ENCODE results near the gene STAT4. TPM values are rescaled to one million over a fixed set of nuclear protein-coding genes. Genes with fewer than 3 reads are reported as not detected.

Gene STAT4
- polyA plus RNA-seq, 2 donors: 0.67 to 0.75 TPM

GRCh38 chr2:191010887-191011885 lies 139.6 kb downstream of the STAT4 start:
- Histone ChIP-seq H3K9me3 (ENCODE audit: control insufficient read depth in 2 of 2, insufficient read depth in 1 of 2, low read depth in 1 of 2, low read length in 1 of 2) (no peaks in the 10 kb centered on the region), H3K36me3 (ENCODE audit: control insufficient read depth in 2 of 2, insufficient read depth in 2 of 2, low read length in 1 of 2) (peaks cover 0 to 8% of the 10 kb centered on the region in 2 donors), H3K27me3 (ENCODE audit: control insufficient read depth in 1 of 2, insufficient read depth in 2 of 2, low read length in 2 of 2) (no peaks in the 10 kb centered on the region), H3K4me1 (ENCODE audit: control insufficient read depth in 2 of 2, insufficient read depth in 2 of 2, low read length in 1 of 2) (peaks cover 0 to 10% of the 10 kb centered on the region in 2 donors), H3K4me3 (ENCODE audit: low read depth in 1 of 2, low read length in 2 of 2) (no peak overlapping the region), H3K27ac (ENCODE audit: low read depth in 2 of 2, low read length in 1 of 2) (peak overlapping the region in 1 of 2 donors; percentile 15)
- WGBS, 2 donors: 75 to 80% methylated on average over 14 of the region's 14 CpGs

- H3K4me1 ChIP-seq (ENCODE audit: control insufficient read depth in 2 of 2, insufficient read depth in 2 of 2, low read length in 1 of 2): peaks cover 0 to 10% of the 10 kb centered on the region in 2 donors
- no peak overlapping the region for H3K4me3 ChIP-seq (ENCODE audit: low read depth in 1 of 2, low read length in 2 of 2)
- 91 to 92% methylated on average over 4 of the region's 4 CpGs for WGBS, 2 donors
- H3K9me3 ChIP-seq (ENCODE audit: control insufficient read depth in 2 of 2, insufficient read depth in 1 of 2, low read depth in 1 of 2, low read length in 1 of 2): no peaks in the 10 kb centered on the region
- peaks cover 4 to 11% of the 10 kb centered on the region in 2 donors for H3K36me3 ChIP-seq (ENCODE audit: control insufficient read depth in 2 of 2, insufficient read depth in 2 of 2, low read length in 1 of 2)
- H3K27ac ChIP-seq (ENCODE audit: low read depth in 2 of 2, low read length in 1 of 2): no peak overlapping the region
- no peaks in the 10 kb centered on the region for H3K27me3 ChIP-seq (ENCODE audit: control insufficient read depth in 1 of 2, insufficient read depth in 2 of 2, low read length in 2 of 2)
These were observed 141.0 kb downstream of the STAT4 start for GRCh38 chr2:191009541-191010374.

- Histone ChIP-seq H3K9me3 (ENCODE audit: control insufficient read depth in 2 of 2, insufficient read depth in 1 of 2, low read depth in 1 of 2, low read length in 1 of 2) (peaks cover 0 to 3% of the 10 kb centered on the region in 2 donors), H3K4me1 (ENCODE audit: control insufficient read depth in 2 of 2, insufficient read depth in 2 of 2, low read length in 1 of 2) (peaks cover 0 to 8% of the 10 kb centered on the region in 2 donors), H3K27ac (ENCODE audit: low read depth in 2 of 2, low read length in 1 of 2) (no peak overlapping the region), H3K4me3 (ENCODE audit: low read depth in 1 of 2, low read length in 2 of 2) (no peak overlapping the region), H3K27me3 (ENCODE audit: control insufficient read depth in 1 of 2, insufficient read depth in 2 of 2, low read length in 2 of 2) (no peaks in the 10 kb centered on the region), H3K36me3 (ENCODE audit: control insufficient read depth in 2 of 2, insufficient read depth in 2 of 2, low read length in 1 of 2) (peaks cover 5 to 22% of the 10 kb centered on the region in 2 donors)
These were observed 142.5 kb downstream of the STAT4 start for GRCh38 chr2:191008286-191008685.

GRCh38 chr2:191006997-191007783 lies 143.6 kb downstream of the STAT4 start:
- peaks cover 0 to 5% of the 10 kb centered on the region in 2 donors for H3K4me1 ChIP-seq (ENCODE audit: control insufficient read depth in 2 of 2, insufficient read depth in 2 of 2, low read length in 1 of 2)
- WGBS, 2 donors: 87% methylated on average over 4 of the region's 4 CpGs
- no peaks in the 10 kb centered on the region for H3K27me3 ChIP-seq (ENCODE audit: control insufficient read depth in 1 of 2, insufficient read depth in 2 of 2, low read length in 2 of 2)
- H3K36me3 ChIP-seq (ENCODE audit: control insufficient read depth in 2 of 2, insufficient read depth in 2 of 2, low read length in 1 of 2): peaks cover 8 to 24% of the 10 kb centered on the region in 2 donors
- peaks cover 0 to 3% of the 10 kb centered on the region in 2 donors for H3K9me3 ChIP-seq (ENCODE audit: control insufficient read depth in 2 of 2, insufficient read depth in 1 of 2, low read depth in 1 of 2, low read length in 1 of 2)
- H3K4me3 ChIP-seq (ENCODE audit: low read depth in 1 of 2, low read length in 2 of 2): no peak overlapping the region
- no peak overlapping the region for H3K27ac ChIP-seq (ENCODE audit: low read depth in 2 of 2, low read length in 1 of 2)

- WGBS, 2 donors: 96% methylated on average over 3 of the region's 3 CpGs
- H3K9me3 ChIP-seq (ENCODE audit: control insufficient read depth in 2 of 2, insufficient read depth in 1 of 2, low read depth in 1 of 2, low read length in 1 of 2): peaks cover 0 to 3% of the 10 kb centered on the region in 2 donors
- H3K27me3 ChIP-seq (ENCODE audit: control insufficient read depth in 1 of 2, insufficient read depth in 2 of 2, low read length in 2 of 2): no peaks in the 10 kb centered on the region
- H3K4me3 ChIP-seq (ENCODE audit: low read depth in 1 of 2, low read length in 2 of 2): no peak overlapping the region
- peaks cover 8 to 24% of the 10 kb centered on the region in 2 donors for H3K36me3 ChIP-seq (ENCODE audit: control insufficient read depth in 2 of 2, insufficient read depth in 2 of 2, low read length in 1 of 2)
- no peak overlapping the region for H3K27ac ChIP-seq (ENCODE audit: low read depth in 2 of 2, low read length in 1 of 2)
- H3K4me1 ChIP-seq (ENCODE audit: control insufficient read depth in 2 of 2, insufficient read depth in 2 of 2, low read length in 1 of 2): peaks cover 0 to 5% of the 10 kb centered on the region in 2 donors
These were observed 144.5 kb downstream of the STAT4 start for GRCh38 chr2:191006297-191006696.

GRCh38 chr2:191003405-191004309 lies 147.1 kb downstream of the STAT4 start:
- Histone ChIP-seq H3K4me1 (ENCODE audit: control insufficient read depth in 2 of 2, insufficient read depth in 2 of 2, low read length in 1 of 2) (no peaks in the 10 kb centered on the region), H3K27me3 (ENCODE audit: control insufficient read depth in 1 of 2, insufficient read depth in 2 of 2, low read length in 2 of 2) (no peaks in the 10 kb centered on the region), H3K4me3 (ENCODE audit: low read depth in 1 of 2, low read length in 2 of 2) (no peak overlapping the region), H3K36me3 (ENCODE audit: control insufficient read depth in 2 of 2, insufficient read depth in 2 of 2, low read length in 1 of 2) (peaks cover 8 to 29% of the 10 kb centered on the region in 2 donors), H3K9me3 (ENCODE audit: control insufficient read depth in 2 of 2, insufficient read depth in 1 of 2, low read depth in 1 of 2, low read length in 1 of 2) (peaks cover 0 to 3% of the 10 kb centered on the region in 2 donors), H3K27ac (ENCODE audit: low read depth in 2 of 2, low read length in 1 of 2) (no peak overlapping the region)
- 96 to 99% methylated on average over 6 of the region's 6 CpGs for WGBS, 2 donors

- peaks cover 0 to 3% of the 10 kb centered on the region in 2 donors for H3K9me3 ChIP-seq (ENCODE audit: control insufficient read depth in 2 of 2, insufficient read depth in 1 of 2, low read depth in 1 of 2, low read length in 1 of 2)
- H3K27ac ChIP-seq (ENCODE audit: low read depth in 2 of 2, low read length in 1 of 2): peak overlapping the region in 1 of 2 donors; percentile 52
- H3K4me3 ChIP-seq (ENCODE audit: low read depth in 1 of 2, low read length in 2 of 2): no peak overlapping the region
- H3K4me1 ChIP-seq (ENCODE audit: control insufficient read depth in 2 of 2, insufficient read depth in 2 of 2, low read length in 1 of 2): no peaks in the 10 kb centered on the region
- no peaks in the 10 kb centered on the region for H3K27me3 ChIP-seq (ENCODE audit: control insufficient read depth in 1 of 2, insufficient read depth in 2 of 2, low read length in 2 of 2)
- 77 to 85% methylated on average over 3 of the region's 3 CpGs for WGBS, 2 donors
- H3K36me3 ChIP-seq (ENCODE audit: control insufficient read depth in 2 of 2, insufficient read depth in 2 of 2, low read length in 1 of 2): peaks cover 16 to 34% of the 10 kb centered on the region in 2 donors
These were observed 149.2 kb downstream of the STAT4 start for GRCh38 chr2:191001624-191002023.

GRCh38 chr2:191001032-191001431 lies 149.8 kb downstream of the STAT4 start:
- Histone ChIP-seq H3K4me3 (ENCODE audit: low read depth in 1 of 2, low read length in 2 of 2) (no peak overlapping the region), H3K27me3 (ENCODE audit: control insufficient read depth in 1 of 2, insufficient read depth in 2 of 2, low read length in 2 of 2) (no peaks in the 10 kb centered on the region), H3K27ac (ENCODE audit: low read depth in 2 of 2, low read length in 1 of 2) (peak overlapping the region in 1 of 2 donors; percentile 52), H3K9me3 (ENCODE audit: control insufficient read depth in 2 of 2, insufficient read depth in 1 of 2, low read depth in 1 of 2, low read length in 1 of 2) (peaks cover 0 to 3% of the 10 kb centered on the region in 2 donors), H3K4me1 (ENCODE audit: control insufficient read depth in 2 of 2, insufficient read depth in 2 of 2, low read length in 1 of 2) (no peaks in the 10 kb centered on the region), H3K36me3 (ENCODE audit: control insufficient read depth in 2 of 2, insufficient read depth in 2 of 2, low read length in 1 of 2) (peaks cover 19 to 29% of the 10 kb centered on the region in 2 donors)
- 36 to 46% methylated on average over 2 of the region's 2 CpGs for WGBS, 2 donors
